ENCODE data around the gene MICAL2. TPM values are rescaled to one million over a fixed set of nuclear protein-coding genes. Genes with fewer than 3 reads are reported as not detected.

The MICAL2 gene
- total and polyA plus RNA-seq, 2 of the 13 experiments (the other 11 are each of a cell fraction or from before 2014, with no cell fraction given), result 0.78 to 1.1 TPM

DNA sequence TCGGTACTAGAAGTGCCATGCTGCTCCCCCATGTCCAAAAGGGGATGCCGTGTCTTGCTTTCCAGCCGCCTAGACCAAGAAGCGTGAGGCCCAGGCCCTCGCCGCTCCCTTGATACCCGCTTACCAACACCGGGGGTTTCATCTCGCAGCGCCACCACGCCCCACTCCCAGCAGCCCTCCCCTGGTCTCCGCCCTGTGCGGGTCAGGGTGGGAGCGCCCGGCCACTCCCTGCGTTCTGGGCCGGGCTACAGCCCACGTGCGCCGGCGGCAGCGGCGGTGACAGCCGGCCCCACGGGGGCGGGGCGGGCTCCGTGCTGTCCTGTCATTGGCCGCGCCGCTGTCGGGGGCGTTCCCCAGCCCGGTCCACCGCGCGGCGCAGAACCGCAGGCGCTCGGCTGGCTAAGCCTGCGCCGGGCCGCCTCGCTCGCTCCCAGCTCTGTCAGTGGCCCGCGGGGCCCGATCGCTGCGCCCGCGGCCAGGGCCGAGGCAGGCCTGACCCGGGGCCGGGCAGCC, at the start of gene MICAL2 (continued):
- TF ChIP-seq, protein P1, sequence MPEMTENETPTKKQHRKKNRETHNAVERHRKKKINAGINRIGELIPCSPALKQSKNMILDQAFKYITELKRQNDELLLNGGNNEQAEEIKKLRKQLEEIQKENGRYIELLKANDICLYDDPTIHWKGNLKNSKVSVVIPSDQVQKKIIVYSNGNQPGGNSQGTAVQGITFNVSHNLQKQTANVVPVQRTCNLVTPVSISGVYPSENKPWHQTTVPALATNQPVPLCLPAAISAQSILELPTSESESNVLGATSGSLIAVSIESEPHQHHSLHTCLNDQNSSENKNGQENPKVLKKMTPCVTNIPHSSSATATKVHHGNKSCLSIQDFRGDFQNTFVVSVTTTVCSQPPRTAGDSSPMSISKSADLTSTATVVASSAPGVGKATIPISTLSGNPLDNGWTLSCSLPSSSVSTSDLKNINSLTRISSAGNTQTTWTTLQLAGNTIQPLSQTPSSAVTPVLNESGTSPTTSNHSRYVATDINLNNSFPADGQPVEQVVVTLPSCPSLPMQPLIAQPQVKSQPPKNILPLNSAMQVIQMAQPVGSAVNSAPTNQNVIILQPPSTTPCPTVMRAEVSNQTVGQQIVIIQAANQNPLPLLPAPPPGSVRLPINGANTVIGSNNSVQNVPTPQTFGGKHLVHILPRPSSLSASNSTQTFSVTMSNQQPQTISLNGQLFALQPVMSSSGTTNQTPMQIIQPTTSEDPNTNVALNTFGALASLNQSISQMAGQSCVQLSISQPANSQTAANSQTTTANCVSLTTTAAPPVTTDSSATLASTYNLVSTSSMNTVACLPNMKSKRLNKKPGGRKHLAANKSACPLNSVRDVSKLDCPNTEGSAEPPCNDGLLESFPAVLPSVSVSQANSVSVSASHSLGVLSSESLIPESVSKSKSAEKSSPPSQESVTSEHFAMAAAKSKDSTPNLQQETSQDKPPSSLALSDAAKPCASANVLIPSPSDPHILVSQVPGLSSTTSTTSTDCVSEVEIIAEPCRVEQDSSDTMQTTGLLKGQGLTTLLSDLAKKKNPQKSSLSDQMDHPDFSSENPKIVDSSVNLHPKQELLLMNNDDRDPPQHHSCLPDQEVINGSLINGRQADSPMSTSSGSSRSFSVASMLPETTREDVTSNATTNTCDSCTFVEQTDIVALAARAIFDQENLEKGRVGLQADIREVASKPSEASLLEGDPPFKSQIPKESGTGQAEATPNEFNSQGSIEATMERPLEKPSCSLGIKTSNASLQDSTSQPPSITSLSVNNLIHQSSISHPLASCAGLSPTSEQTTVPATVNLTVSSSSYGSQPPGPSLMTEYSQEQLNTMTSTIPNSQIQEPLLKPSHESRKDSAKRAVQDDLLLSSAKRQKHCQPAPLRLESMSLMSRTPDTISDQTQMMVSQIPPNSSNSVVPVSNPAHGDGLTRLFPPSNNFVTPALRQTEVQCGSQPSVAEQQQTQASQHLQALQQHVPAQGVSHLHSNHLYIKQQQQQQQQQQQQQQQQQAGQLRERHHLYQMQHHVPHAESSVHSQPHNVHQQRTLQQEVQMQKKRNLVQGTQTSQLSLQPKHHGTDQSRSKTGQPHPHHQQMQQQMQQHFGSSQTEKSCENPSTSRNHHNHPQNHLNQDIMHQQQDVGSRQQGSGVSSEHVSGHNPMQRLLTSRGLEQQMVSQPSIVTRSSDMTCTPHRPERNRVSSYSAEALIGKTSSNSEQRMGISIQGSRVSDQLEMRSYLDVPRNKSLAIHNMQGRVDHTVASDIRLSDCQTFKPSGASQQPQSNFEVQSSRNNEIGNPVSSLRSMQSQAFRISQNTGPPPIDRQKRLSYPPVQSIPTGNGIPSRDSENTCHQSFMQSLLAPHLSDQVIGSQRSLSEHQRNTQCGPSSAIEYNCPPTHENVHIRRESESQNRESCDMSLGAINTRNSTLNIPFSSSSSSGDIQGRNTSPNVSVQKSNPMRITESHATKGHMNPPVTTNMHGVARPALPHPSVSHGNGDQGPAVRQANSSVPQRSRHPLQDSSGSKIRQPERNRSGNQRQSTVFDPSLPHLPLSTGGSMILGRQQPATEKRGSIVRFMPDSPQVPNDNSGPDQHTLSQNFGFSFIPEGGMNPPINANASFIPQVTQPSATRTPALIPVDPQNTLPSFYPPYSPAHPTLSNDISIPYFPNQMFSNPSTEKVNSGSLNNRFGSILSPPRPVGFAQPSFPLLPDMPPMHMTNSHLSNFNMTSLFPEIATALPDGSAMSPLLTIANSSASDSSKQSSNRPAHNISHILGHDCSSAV (CRISPR knock-in tag; IDR thresholded peaks at IDR 0.05; ENCODE audit: borderline replicate concordance), result no peak
- TF ChIP-seq ZNF121 (CRISPR knock-in tag; IDR thresholded peaks at IDR 0.05) (no peak), ZFP62 (CRISPR knock-in tag; IDR thresholded peaks at IDR 0.05) (no peak), STAT5B (CRISPR knock-in tag; IDR thresholded peaks at IDR 0.05) (no peak), ZNF607 (CRISPR knock-in tag; IDR thresholded peaks at IDR 0.05; ENCODE audit: borderline replicate concordance) (no peak), HMG20A (CRISPR knock-in tag; IDR thresholded peaks at IDR 0.05; ENCODE audit: borderline replicate concordance) (no peak), ATRX (CRISPR knock-in tag; IDR thresholded peaks at IDR 0.05; ENCODE audit: borderline replicate concordance) (no peak), GABPB1 (CRISPR knock-in tag; IDR thresholded peaks at IDR 0.05) (peak; percentile 46; the same call in 1 of the 2 replicates), TARDBP (CRISPR knock-in tag; IDR thresholded peaks at IDR 0.05) (no peak), MXI1 (IDR thresholded peaks at IDR 0.05; ENCODE audit: borderline replicate concordance, low read depth, low read length) (peak; percentile 98; the same call in 2 of the 3 replicates), ZMYM3 (CRISPR knock-in tag; IDR thresholded peaks at IDR 0.05) (no peak), SATB2 (CRISPR knock-in tag; IDR thresholded peaks at IDR 0.05) (no peak), ZSCAN21 (CRISPR knock-in tag; IDR thresholded peaks at IDR 0.05; ENCODE audit: borderline replicate concordance) (no peak)
- TF ChIP-seq, protein P2, sequence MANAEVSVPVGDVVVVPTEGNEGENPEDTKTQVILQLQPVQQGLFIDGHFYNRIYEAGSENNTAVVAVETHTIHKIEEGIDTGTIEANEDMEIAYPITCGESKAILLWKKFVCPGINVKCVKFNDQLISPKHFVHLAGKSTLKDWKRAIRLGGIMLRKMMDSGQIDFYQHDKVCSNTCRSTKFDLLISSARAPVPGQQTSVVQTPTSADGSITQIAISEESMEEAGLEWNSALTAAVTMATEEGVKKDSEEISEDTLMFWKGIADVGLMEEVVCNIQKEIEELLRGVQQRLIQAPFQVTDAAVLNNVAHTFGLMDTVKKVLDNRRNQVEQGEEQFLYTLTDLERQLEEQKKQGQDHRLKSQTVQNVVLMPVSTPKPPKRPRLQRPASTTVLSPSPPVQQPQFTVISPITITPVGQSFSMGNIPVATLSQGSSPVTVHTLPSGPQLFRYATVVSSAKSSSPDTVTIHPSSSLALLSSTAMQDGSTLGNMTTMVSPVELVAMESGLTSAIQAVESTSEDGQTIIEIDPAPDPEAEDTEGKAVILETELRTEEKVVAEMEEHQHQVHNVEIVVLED (CRISPR knock-in tag; IDR thresholded peaks at IDR 0.05; ENCODE audit: borderline replicate concordance), result no peak
- TF ChIP-seq, protein P3, sequence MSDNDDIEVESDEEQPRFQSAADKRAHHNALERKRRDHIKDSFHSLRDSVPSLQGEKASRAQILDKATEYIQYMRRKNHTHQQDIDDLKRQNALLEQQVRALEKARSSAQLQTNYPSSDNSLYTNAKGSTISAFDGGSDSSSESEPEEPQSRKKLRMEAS (IDR thresholded peaks at IDR 0.05), result peak; percentile 93
- TF ChIP-seq, protein P4, sequence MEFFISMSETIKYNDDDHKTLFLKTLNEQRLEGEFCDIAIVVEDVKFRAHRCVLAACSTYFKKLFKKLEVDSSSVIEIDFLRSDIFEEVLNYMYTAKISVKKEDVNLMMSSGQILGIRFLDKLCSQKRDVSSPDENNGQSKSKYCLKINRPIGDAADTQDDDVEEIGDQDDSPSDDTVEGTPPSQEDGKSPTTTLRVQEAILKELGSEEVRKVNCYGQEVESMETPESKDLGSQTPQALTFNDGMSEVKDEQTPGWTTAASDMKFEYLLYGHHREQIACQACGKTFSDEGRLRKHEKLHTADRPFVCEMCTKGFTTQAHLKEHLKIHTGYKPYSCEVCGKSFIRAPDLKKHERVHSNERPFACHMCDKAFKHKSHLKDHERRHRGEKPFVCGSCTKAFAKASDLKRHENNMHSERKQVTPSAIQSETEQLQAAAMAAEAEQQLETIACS (CRISPR knock-in tag; IDR thresholded peaks at IDR 0.05), result no peak
- TF ChIP-seq, protein P5, sequence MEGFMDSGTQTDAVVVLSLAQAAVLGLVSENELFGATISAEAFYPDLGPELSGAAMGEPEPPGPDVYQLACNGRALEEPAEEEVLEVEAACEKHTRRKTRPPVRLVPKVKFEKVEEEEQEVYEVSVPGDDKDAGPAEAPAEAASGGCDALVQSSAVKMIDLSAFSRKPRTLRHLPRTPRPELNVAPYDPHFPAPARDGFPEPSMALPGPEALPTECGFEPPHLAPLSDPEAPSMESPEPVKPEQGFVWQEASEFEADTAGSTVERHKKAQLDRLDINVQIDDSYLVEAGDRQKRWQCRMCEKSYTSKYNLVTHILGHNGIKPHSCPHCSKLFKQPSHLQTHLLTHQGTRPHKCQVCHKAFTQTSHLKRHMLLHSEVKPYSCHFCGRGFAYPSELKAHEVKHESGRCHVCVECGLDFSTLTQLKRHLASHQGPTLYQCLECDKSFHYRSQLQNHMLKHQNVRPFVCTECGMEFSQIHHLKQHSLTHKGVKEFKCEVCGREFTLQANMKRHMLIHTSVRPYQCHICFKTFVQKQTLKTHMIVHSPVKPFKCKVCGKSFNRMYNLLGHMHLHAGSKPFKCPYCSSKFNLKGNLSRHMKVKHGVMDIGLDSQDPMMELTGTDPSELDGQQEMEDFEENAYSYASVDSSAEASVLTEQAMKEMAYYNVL (CRISPR knock-in tag; IDR thresholded peaks at IDR 0.05; ENCODE audit: borderline replicate concordance), result no peak
